ENCODE measurements around the gene AIRE.
A peak's percentile ranks its signal among the peaks of the same experiment; 100 is the strongest.
"Not testable (repeated sequence)": the region's sequence is repeated elsewhere in the genome, so short reads cannot be mapped to it uniquely, and the experiment has no call there.

Gene AIRE

DNA sequence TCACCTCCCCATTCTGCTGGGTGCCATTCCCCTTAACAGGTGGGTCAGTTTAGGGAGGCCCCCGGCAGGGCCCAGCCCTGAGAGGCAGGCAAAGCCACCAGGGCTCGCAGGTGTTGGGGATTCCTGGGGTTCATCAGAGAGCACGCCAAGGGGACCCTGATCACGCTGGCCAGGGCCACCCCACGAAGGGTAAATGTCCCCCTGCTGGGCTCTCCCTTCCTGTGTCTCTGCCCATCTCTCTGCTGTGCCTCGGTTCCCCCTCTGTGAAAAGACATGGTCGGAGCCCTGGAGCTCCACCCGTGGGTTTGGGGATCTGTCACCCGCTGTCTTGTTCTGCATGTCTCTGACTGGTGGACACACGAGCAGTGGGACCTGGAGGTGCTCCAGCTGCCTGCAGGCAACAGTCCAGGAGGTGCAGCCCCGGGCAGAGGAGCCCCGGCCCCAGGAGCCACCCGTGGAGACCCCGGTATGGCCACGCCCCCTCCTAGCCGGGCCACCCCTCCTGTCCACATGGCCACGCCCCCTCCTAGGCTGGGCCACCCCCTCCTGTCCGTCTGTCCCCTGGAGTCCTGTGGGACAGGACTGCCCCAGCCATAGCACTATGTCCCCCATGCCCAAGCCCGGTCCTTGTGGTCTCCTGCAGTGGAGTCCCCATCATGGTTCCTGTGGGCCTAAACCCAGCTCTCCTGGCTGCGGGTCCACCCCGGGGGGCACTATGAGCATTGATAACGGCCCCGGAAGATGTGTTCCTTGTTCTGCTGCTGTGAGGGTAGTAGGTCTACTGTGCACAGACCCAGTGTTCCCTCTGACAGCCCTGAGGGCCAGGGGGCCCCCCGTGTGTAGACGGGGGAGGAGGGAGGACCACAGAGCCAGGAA, 6.5 kb downstream of the AIRE start:
- DNase-seq: no peak

GRCh38 chr21:44292812-44293195, 7.1 kb downstream of the AIRE start:
- DNase-seq: no peak

DNA sequence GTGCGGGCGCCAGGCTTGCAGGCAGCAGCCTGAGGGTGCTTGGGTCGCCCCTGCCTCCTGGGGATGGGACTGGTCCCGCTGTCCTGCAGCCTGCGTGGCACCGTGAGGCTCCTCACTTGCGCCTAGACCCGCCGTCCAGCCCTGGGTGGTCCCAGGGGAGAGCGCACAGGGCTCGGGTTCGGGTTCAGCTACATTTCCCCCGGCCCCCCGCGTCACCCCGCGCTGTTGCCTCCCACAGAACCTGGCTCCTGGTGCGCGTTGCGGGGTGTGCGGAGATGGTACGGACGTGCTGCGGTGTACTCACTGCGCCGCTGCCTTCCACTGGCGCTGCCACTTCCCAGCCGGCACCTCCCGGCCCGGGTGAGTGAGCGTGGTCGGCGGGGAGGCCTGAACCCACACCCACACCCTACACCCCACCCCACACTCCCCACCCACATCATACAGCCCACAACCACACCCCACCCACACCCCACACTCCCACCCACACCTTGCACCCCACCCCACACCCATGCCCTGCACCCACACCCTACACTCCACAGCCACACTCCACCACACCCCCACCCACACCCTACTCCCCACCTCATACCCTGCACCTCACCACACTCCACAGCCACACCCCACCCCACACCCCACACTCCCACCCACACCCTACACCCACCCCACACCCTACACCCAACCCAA, 8.0 kb downstream of the AIRE start:
- DNase-seq: no peak

DNA sequence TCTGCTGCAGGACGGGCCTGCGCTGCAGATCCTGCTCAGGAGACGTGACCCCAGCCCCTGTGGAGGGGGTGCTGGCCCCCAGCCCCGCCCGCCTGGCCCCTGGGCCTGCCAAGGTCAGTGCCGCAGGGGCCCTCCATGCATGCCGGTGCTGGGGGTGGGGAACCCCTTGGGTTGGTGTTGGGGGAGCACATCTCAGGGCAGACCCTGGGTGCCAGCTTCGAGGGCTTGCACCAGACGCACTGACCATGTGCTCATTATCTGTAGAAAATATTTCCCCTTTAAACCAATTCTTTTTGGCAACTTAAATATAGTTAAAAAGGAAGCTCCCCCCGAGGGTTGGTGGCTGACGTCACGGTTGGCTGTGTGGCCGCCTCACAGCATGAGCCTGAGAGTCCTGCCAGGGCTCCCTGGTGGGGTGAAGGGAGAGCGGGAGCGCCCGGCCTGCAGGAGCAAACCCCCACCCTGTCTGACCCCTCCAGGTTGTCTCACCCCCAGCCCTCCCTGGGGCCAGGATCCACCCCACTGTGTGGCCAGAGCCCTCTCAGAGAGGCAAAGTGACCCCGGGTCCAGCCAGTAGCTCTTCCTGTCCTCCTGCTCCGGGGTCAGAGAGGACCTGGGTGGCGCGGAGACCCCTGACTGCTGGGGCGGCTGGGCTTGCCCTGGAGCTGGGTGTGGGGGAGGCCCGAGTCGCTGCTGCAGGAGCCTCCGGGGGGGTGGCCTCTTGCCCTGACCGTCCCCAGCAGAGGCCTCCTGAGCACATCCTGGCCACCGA, 8.9 kb downstream of the AIRE start:
- no peak for DNase-seq

- DNase-seq: no peak
Measured at GRCh38 chr21:44295163-44295573, 9.5 kb downstream of the AIRE start.

GRCh38 chr21:44295646-44296045, 10.0 kb downstream of the AIRE start:
- no peak for DNase-seq

GRCh38 chr21:44296103-44296519, 10.4 kb downstream of the AIRE start:
- DNase-seq: no peak

DNA sequence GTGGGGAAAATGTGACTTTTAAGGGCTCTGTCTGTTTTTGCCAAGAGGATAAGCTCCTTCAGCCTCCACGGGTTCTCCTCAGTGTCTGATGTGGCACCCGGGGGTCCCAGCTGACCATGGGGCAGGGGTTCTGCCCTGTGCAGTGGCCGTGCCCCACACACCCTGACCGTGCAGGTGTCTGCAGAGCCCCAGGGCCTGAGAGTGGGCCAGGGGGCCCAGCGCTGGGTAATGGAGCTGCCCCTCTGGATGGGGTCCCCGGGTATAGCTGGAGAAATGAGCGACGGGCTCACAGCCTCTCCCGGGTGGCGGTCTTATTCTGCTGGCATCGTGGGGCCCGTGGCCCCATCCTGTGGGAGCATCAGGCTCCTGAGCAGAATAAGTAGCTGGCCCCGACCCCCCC, 11.2 kb downstream of the AIRE start:
- no peak for DNase-seq

GRCh38 chr21:44297525-44298290, 12.0 kb downstream of the AIRE start:
- peak; percentile 79 for DNase-seq

- DNase-seq: peak; percentile 30
Measured at GRCh38 chr21:44298301-44298700, 12.6 kb downstream of the AIRE start.

DNA sequence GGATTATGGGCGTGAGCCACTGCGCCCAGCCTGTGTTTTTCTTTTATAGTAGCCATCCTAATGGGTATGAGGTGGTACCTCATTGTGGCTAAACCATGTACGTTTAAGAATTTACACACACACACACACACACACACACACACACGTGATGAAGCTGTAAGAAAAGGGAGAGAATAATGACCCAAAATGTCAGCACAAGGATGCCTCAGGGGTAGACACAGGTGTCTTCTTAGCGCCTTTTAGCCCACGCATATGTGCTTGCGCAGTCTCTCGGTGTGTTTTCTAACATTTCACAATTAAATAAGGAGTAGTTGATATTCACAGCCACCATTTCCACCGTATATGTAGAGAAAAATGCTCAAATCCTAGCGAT, 13.4 kb downstream of the AIRE start:
- DNase-seq: no peak

- DNase-seq: peak; percentile 80
Measured at GRCh38 chr21:44299458-44300261, 14.0 kb downstream of the AIRE start, which contains the start of gene PFKL. Gene PFKL, plus strand, starts transcription at chr21:44300053. Its CDS starts 53 bp downstream, at chr21:44300106.

DNA sequence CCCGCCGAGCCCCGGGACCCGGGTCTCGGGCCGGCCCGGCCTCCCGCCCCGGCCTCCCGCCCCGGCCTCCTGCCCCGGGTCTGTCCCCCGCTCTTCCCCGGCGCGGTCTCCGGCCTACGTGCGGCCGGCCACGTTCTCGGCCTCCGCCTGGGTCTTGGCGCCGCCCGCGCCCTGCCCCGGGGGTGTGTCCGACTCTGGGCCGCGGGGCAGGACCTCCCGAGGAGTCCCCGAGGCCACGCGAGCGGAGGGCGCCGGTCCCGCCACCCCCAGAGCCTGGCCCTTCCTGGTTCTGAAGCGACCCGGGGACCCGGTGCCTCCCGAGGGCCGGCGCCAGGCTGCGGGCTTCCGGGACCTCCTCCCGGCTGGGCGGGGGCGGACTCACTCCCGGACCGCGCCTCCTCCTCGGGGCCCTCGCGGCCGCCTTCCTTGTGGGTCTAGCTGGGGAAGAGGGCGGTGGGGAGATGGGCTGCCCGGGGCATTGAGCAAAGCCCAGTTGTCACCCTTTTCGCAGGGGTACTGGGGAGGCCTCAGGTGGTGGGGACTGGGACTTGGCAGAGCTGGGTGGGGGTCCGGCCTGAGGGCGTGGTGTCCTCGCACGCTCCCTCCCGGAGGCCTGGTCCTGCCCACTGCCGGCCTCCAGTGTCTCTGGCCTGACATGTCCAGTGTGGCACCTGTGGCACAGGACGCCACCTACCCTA, 14.7 kb downstream of the AIRE start:
- peak; percentile 68 for DNase-seq

DNA sequence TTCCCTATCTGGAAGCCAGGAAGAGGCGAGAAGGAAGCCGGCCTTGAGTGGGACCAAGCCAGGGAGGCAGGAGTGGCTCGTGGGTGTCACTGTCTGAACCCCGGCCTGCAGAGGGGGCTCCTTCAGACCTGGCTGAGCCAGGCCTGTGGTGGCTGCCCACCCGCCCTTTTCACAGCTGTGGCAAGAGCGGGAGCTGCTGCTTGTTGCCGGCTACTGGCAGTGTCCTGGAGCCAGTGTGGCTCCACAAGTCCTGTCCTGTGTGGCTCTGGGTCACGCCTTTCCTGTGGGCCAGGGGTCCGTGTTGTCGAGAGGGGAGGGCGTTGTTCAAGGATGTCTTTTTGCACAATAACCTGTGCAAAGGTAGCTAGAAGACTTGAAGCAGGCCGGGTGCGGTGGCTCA, 15.5 kb downstream of the AIRE start:
- DNase-seq: no peak

GRCh38 chr21:44301961-44302406, 16.3 kb downstream of the AIRE start:
- no peak for DNase-seq

DNA sequence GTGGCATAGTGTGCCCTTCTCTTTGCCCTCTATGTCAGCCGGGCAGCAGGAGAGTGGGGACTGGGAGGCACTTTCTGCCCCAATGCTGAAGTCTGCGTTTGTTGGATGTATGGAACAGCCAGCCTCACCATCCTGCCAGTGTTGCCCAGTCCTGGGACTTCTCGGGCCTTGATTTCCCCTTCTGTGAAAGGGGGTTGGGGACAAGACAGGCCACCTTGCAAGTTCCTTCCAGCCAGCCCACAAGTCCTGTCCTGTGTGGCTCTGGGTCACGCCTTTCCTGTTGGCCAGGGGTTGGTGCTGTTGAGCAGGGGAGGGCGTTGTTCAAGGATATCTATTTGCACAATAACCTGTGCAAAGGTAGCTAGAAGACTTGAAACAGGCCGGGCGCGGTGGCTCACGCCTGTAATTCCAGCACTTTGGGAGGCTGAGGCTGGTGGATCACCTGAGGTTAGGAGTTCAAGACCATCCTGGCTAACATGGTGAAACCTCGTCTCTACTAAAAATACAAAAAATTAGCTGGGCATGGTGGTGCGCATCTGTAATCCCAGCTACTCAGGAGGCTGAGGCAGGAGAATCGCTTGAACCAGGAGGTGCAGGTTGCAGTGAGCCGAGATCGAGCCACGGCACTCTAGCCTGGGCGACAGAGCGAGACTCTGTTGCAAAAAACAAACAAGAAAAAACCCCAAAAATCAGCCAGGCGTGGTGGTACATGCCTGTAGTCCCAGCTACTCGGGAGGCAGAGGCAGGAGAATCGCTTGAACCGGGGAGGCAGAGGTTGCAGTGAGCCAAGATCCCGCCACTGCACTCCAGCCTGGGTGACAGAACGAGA, 17.1 kb downstream of the AIRE start:
- not testable (repeated sequence) for DNase-seq

- no peak for DNase-seq
Measured at GRCh38 chr21:44303490-44303981, 17.9 kb downstream of the AIRE start.

DNA sequence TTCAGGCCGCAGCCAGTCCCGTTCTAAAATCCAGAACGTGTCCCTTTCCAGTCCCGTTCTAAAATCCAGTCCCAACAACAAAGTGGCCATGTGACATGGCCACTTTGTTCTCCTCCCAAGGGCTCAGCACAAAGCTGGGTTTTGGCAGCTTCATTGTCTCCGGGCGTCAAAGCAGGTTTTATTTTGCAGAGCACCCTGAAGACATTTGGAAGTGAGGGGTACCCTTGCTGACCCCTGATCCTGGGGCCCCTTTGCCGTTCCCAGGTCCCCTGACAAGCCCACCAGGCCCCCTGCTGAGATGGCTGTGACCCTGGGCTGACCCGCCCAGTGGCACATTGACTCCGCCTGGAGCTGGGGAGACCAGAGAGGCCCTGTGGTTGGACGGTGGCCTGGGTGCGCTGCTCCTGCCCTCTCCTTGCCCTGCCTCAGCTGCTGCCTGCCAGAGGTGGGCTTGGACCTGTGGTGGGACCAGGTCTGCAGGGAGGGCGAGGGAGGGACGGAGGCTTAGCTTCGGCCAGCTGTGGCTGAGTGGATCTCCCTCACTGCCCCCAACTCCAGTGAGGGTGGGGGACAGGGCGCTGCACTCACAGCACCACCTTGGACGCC, 18.4 kb downstream of the AIRE start:
- no peak for DNase-seq

- peak; percentile 35 for DNase-seq
Measured at GRCh38 chr21:44304877-44305293, 19.2 kb downstream of the AIRE start.
